T-helper 1 cell (primary cell): Measurements from ENCODE around the gene RNF13.
A peak's percentile ranks its signal among the peaks of the same experiment; 100 is the strongest.

Source experiments
- DNase-seq, 5 donors: peaks; one replicate each; pipeline ENCODE4 v3.0.0-alpha.2; 2012 to 2020

Gene RNF13

DNA sequence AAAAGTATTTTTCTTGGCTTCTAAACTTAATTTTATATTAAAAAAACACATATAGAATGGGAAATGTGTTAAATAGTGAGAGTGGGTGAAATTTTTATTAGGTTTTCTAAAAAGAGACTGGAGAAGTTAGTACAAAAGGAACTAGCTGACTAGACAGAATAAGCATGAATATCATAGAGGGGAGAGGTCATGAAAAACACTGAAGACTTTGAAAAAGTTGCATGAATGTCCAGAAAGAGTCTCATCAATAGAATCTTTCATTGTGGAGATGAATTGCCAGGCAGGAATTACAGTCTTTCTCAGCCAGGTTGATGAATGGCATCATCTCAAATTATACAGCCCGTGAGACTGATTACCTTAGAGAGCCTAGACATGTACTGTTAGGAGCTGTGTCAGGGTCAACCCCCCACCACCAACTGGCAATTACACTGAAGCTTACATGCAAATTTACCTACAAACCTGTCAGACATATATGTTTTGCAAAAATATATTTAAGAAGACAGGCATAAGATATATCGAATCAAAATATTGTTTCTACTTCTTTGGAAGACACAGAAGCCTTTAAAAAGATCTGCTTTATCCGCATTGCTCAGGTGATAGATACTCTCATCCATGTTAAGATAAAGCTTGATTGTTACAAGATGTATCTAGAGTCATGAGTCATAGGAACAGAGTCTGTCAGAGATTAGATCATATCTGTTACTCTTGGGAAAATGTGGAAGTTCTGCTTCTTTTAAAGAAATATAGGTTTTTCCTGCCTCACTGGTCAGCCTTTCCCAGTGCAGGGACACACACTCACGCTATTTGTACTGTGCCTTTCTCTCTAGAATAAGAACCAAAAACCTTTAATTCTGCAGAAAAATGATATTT, 192.5 kb downstream of the RNF13 start:
- no peak for DNase-seq

DNA sequence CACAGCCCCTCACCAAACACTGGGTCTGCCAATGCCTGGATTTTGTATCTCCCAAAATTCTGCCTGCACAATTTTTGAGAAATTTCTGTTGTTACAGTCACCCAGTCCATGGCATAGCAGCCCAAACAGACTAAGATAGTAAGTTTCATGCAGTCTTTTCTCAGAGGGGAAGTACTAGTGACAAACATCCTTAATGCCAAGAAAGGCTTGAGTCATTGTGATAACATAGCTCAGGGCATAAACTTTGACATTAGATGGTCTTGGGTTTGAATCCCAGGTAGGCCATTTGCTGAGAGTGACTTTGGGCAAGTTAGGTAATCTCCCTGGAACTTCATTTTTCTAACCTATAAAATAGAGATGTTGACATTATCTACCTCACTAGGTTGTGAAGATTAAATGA, 193.8 kb downstream of the RNF13 start:
- DNase-seq, result peak in 1 of 5 donors; percentile 3
